Bronchial epithelial cell (primary cell): ENCODE measurements around the gene PLEKHA6. TPM values are rescaled to one million over a fixed set of nuclear protein-coding genes. Genes with fewer than 3 reads are reported as not detected.
"Not testable (repeated sequence)": the region's sequence is repeated elsewhere in the genome, so short reads cannot be mapped to it uniquely, and the experiment has no call there.

Experiments
- DNase-seq: peaks from one replicate; pipeline ENCODE4 v3.0.0-alpha.2; 2010; ENCODE audit warnings: low read depth
- FAIRE-seq: peaks from 2 replicates; lab custom pipeline; 2011; peaks lifted over from hg19 to GRCh38; lab: Jason Lieb, UNC
- H3K27me3 ChIP-seq: 2 replicates; pipeline ENCODE4 v1.5.1; 2011; ENCODE audit warnings: low read length; ENCODE audit not compliant: control insufficient read depth, insufficient read depth
- H3K36me3 ChIP-seq: 2 replicates; pipeline ENCODE4 v1.5.1; 2011; ENCODE audit warnings: low read length; ENCODE audit not compliant: control insufficient read depth, insufficient read depth
- H3K4me3 ChIP-seq: 2 replicates; pipeline ENCODE4 v1.5.1; 2011; ENCODE audit warnings: mild to moderate bottlenecking, low read depth, low read length, control low read depth
- total RNA-seq: library from RNA; depleted of rRNA; stranded (reverse); fragments of >200 nt; gene quantifications from 2 replicates; pipeline ENCODE4 v1.2.1, GENCODE V29; 2014
- TF ChIP-seq, protein P1 (sequence below): IDR thresholded peaks from 2 replicates; pipeline ENCODE4 v1.5.1; 2011; ENCODE audit warnings: mild to moderate bottlenecking, moderate library complexity, low read length, control low read depth, inconsistent platforms; ENCODE audit not compliant: insufficient read depth, severe bottlenecking

PLEKHA6 gene
- total RNA-seq, 1 donor from 2014 or later: 2.1 TPM

DNA sequence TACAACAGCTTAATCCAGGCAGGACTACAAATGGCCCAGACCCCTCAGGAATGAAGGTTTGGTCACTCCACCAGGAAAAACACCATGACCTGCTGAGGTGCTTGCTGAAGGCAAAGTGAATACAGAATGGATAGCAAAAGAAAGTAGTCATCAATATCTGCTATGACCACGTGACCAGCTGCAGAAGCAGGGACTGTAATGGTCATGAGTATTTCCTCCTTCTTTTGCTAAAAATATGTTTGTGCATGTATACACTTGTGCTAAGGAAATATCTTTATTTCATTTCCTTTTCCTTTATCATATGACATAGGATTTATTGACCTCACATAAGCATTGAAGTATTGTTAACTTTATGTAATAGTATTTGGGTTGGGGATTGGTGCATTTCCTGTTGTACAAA lies 119.5 kb downstream of the PLEKHA6 start:
- TF ChIP-seq, protein P1, sequence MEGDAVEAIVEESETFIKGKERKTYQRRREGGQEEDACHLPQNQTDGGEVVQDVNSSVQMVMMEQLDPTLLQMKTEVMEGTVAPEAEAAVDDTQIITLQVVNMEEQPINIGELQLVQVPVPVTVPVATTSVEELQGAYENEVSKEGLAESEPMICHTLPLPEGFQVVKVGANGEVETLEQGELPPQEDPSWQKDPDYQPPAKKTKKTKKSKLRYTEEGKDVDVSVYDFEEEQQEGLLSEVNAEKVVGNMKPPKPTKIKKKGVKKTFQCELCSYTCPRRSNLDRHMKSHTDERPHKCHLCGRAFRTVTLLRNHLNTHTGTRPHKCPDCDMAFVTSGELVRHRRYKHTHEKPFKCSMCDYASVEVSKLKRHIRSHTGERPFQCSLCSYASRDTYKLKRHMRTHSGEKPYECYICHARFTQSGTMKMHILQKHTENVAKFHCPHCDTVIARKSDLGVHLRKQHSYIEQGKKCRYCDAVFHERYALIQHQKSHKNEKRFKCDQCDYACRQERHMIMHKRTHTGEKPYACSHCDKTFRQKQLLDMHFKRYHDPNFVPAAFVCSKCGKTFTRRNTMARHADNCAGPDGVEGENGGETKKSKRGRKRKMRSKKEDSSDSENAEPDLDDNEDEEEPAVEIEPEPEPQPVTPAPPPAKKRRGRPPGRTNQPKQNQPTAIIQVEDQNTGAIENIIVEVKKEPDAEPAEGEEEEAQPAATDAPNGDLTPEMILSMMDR: no peak
- H3K27me3 ChIP-seq: no peaks in the 10 kb centered on the region
- no peak overlapping the region for H3K4me3 ChIP-seq
- FAIRE-seq (no peak), DNase-seq (peak; percentile 73)
- H3K36me3 ChIP-seq: no peaks in the 10 kb centered on the region

DNA sequence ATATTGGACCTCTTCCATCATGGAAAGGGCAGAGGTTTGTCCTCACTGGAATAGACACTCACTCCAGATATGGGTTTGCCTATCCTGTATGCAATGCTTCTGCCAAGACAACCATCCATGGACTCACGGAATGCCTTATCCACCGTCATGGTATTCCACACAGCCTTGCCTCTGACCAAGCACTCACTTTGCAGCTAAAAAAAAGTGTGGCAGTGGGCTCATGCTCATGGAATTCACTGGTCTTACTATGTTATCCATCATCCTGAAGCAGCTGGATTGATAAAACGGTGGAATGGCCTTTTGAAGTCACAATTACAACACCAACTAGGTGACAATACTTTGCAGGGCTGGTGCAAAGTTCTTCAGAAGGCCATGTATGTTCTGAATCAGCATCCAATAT lies 120.3 kb downstream of the PLEKHA6 start:
- DNase-seq, FAIRE-seq, H3K36me3 ChIP-seq, H3K27me3 ChIP-seq, H3K4me3 ChIP-seq: not testable (repeated sequence)

DNA sequence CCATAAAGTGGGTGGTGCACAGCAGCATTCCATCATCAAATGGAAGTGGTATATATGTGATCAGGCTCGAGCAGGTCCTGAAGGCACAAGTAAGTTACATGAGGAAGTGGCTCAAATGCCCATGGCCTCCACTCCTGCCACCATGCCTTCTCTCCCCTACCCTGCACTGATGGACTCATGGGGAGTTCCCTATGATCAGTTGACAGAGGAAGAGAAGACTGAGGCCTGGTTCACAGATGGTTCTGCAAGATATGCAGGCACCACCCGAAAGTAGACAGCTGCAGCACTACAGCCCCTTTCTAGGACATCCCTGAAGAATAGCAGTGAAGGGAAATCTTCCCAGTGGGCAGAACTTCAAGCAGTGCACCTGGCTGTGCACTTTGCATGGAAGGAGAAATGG lies 121.2 kb downstream of the PLEKHA6 start:
- not testable (repeated sequence) for H3K4me3 ChIP-seq, DNase-seq, H3K27me3 ChIP-seq, FAIRE-seq, H3K36me3 ChIP-seq

DNA sequence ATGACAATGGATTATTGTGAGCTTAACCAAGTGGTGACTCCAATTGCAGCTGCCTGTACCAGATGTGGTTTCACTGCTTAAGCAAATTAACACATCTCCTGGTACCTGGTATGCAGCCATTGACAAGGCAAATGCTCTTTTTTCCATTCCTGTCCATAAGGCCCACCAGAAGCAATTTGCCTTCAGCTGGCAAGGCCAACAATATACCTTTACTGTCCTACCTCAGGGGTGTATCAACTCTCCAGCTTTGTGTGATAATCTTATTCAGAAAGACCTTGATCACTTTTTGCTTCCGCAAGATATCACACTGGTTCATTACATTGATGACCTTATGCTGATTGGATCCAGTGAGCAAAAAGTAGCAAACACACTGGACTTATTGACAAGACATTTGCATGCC lies 122.2 kb downstream of the PLEKHA6 start:
- DNase-seq, H3K36me3 ChIP-seq, FAIRE-seq, H3K27me3 ChIP-seq, H3K4me3 ChIP-seq: not testable (repeated sequence)

DNA sequence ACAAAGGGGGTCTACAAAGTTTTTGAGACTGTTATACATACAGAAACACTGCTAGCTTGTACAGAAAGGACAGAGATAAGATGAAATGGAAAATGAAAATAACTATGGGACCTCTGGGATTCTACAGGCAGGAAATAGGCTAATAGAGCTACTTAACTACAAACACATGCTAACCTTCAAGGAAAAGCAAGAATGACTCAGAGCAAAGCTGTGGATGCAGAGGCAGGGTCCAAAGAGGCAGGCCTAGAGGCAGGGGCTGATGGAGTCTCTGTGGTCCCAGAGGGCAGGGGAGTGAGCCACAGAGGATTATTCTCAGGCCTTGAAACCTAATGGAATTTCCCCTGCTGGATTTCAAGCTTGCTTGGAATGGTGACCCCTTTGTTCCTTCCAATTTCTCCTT lies 127.2 kb downstream of the PLEKHA6 start:
- Histone ChIP-seq H3K36me3 (no peaks in the 10 kb centered on the region), H3K4me3 (no peak overlapping the region), H3K27me3 (no peaks in the 10 kb centered on the region)
- FAIRE-seq: no peak
- DNase-seq: no peak
- TF ChIP-seq, protein P1: no peak

DNA sequence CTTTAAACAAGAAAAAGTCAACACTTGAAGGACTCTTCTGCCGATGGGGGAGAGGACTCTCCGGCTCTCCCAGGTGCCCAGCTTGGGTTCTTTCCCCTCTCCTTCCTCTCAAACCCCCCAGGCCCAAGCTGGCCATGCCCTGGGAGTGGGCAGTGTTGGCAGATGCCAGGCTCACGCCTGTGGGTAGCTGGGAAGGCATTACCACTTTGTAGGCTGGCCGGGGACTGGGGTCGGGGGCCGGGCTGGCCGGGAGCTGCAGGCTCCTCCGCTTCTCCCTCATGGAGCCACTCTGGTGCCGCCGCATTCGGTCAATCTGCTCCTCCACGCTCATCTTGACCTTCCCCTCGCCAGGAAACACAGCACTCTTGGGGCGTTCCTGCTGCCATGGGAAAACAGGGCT lies 129.5 kb downstream of the PLEKHA6 start:
- TF ChIP-seq, protein P1: no peak
- Histone ChIP-seq H3K27me3 (no peaks in the 10 kb centered on the region), H3K4me3 (no peak overlapping the region), H3K36me3 (no peaks in the 10 kb centered on the region)
- no peak for DNase-seq
- FAIRE-seq: no peak

DNA sequence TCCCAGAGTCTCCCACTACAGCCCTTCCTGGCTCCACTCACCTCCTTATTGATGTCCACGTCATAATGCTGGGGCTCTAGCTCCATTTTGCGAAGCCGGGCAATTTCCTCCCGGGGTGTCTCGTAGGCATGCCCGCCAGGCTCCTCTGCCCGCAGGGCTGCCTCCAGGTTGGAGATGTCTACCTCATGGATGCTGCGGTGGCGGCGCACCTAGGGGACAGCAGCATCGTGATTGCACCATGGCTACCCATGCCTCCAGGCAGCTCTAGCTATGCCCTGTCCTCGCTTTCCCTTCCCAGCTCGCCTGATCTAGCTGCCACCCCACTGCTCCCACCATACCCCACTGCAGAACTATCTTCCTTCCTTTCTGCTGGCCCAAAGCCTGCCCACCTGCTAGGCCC lies 130.8 kb downstream of the PLEKHA6 start:
- FAIRE-seq (no peak), DNase-seq (no peak)
- H3K36me3 ChIP-seq: no peaks in the 10 kb centered on the region
- no peak overlapping the region for H3K4me3 ChIP-seq
- H3K27me3 ChIP-seq: no peaks in the 10 kb centered on the region
- TF ChIP-seq, protein P1: no peak
